ENCODE results near the gene TLCD1.
"Not testable (repeated sequence)": the region's sequence is repeated elsewhere in the genome, so short reads cannot be mapped to it uniquely, and the experiment has no call there.

The TLCD1 gene

GRCh38 chr17:28729950-28730330 is 3.9 kb upstream of the TLCD1 start:
- DNase-seq (ENCODE audit: low read depth, low spot score): no peak

- peak; percentile 94 for DNase-seq (ENCODE audit: low read depth, low spot score)
Measured at GRCh38 chr17:28728364-28729200, 2.5 kb upstream of the TLCD1 start, which contains the start of gene NEK8. Gene NEK8 (plus strand): TSS chr17:28728788. CDS start chr17:28728814, 26 bp downstream.

GRCh38 chr17:28726627-28727491 is 826 bp upstream of the TLCD1 start:
- DNase-seq (ENCODE audit: low read depth, low spot score): peak; percentile 85

GRCh38 chr17:28725660-28726225 is 290 bp downstream of the TLCD1 start:
- no peak for DNase-seq (ENCODE audit: low read depth, low spot score)

- DNase-seq (ENCODE audit: low read depth, low spot score): no peak
Measured at GRCh38 chr17:28725166-28725659, 820 bp downstream of the TLCD1 start.

- no peak for DNase-seq (ENCODE audit: low read depth, low spot score)
Measured at GRCh38 chr17:28724500-28725165, 1.4 kb downstream of the TLCD1 start.

GRCh38 chr17:28723836-28724499 is 2.1 kb downstream of the TLCD1 start:
- not testable (repeated sequence) for DNase-seq (ENCODE audit: low read depth, low spot score)

- no peak for DNase-seq (ENCODE audit: low read depth, low spot score)
Measured at GRCh38 chr17:28723159-28723835, 2.7 kb downstream of the TLCD1 start.

GRCh38 chr17:28722417-28723158 is 3.4 kb downstream of the TLCD1 start:
- no peak for DNase-seq (ENCODE audit: low read depth, low spot score)

GRCh38 chr17:28720997-28721329 is 5.1 kb downstream of the TLCD1 start:
- DNase-seq (ENCODE audit: low read depth, low spot score): not testable (repeated sequence)

GRCh38 chr17:28720247-28720996 is 5.6 kb downstream of the TLCD1 start:
- no peak for DNase-seq (ENCODE audit: low read depth, low spot score)

- no peak for DNase-seq (ENCODE audit: low read depth, low spot score)
Measured at GRCh38 chr17:28719021-28719433, 7.0 kb downstream of the TLCD1 start.

GRCh38 chr17:28718333-28719020 is 7.6 kb downstream of the TLCD1 start:
- DNase-seq (ENCODE audit: low read depth, low spot score): no peak

- no peak for DNase-seq (ENCODE audit: low read depth, low spot score)
Measured at GRCh38 chr17:28717578-28718332, 8.3 kb downstream of the TLCD1 start, which contains the start of gene RAB34. Gene RAB34 (minus strand): TSS chr17:28717868. CDS start chr17:28717266, 602 bp downstream.

GRCh38 chr17:28716740-28717577 is 9.1 kb downstream of the TLCD1 start:
- no peak for DNase-seq (ENCODE audit: low read depth, low spot score)

- DNase-seq (ENCODE audit: low read depth, low spot score): no peak
Measured at GRCh38 chr17:28715217-28715616, 10.8 kb downstream of the TLCD1 start.

- DNase-seq (ENCODE audit: low read depth, low spot score): no peak
Measured at GRCh38 chr17:28714281-28714680, 11.8 kb downstream of the TLCD1 start.
